NCI-H774 (cell line): ENCODE data around the gene ABHD8.

ENCODE experiments used
- DNase-seq: peaks from one replicate; lab custom pipeline; 2025; lab: John Stamatoyannopoulos, UW

The ABHD8 gene

GRCh38 chr19:17242431-17243208 is 60.6 kb downstream of the ABHD8 start:
- no peak for DNase-seq
